ENCODE measurements around the gene EIF4ENIF1. TPM values are rescaled to one million over a fixed set of nuclear protein-coding genes. Genes with fewer than 3 reads are reported as not detected.

The EIF4ENIF1 gene
- total and polyA plus RNA-seq, 2 donors (not counting 3 experiments of a cell fraction or from before 2014, with no cell fraction given), result 22.8 to 38.7 TPM

- no peak overlapping the region for H3K9ac ChIP-seq (replicated peaks; ENCODE audit: extremely low read depth, insufficient read depth, low read length)
- H3K36me3 ChIP-seq (ENCODE audit: control insufficient read depth in 2 of 2, extremely low read depth in 1 of 2, insufficient read depth in 2 of 2, low read length in 2 of 2), result peaks cover 21 to 25% of the 10 kb centered on the region in 2 experiments
- H3K4me3 ChIP-seq (replicated peaks in 1 of 3; ENCODE audit: insufficient read depth in 1 of 3, low read depth in 1 of 3, low read length in 3 of 3), result no peak overlapping the region
- BruUV-seq (replicated peaks), result no TSS peak
- H2AFZ ChIP-seq (ENCODE audit: low read depth, low read length), result no peak overlapping the region
- POLR2A ChIA-PET, result no interaction called here
- dilution Hi-C loops (cut with MboI; ENCODE audit: extremely low pct_ligation_motif_present, low sequenced_read_pairs), result no loop called here
- H3K79me2 ChIP-seq (ENCODE audit: control insufficient read depth, insufficient read depth, low read length), result peaks cover 8% of the 10 kb centered on the region
- intact Hi-C loops (cut with micrococcal nuclease), result no loop called here
- CTCF ChIA-PET, result interaction anchor here (2.6 kb wide), 1 partner anchor 13 kb away, joined by 8 read pairs; no protein-coding TSS in a partner anchor
- H3K4me1 ChIP-seq (ENCODE audit: control insufficient read depth, extremely low read depth, insufficient read depth, low read length), result no peaks in the 10 kb centered on the region
- H3K9me3 ChIP-seq (replicated peaks; ENCODE audit: control insufficient read depth, insufficient read depth, low read length), result no peaks in the 10 kb centered on the region
- H3K27ac ChIP-seq (ENCODE audit: insufficient read depth, low read depth, low read length), result no peak overlapping the region
- no peak for FAIRE-seq
- no peaks in the 10 kb centered on the region for H4K20me1 ChIP-seq (replicated peaks; ENCODE audit: control insufficient read depth, extremely low read depth, insufficient read depth, low read length)
- no peak overlapping the region for H3K4me2 ChIP-seq (ENCODE audit: insufficient read depth, low read length)
- DNase-seq (ENCODE audit: low read depth, low spot score), result no peak
- H3K27me3 ChIP-seq (ENCODE audit: control insufficient read depth in 2 of 2, insufficient read depth in 2 of 2, low read length in 2 of 2), result no peaks in the 10 kb centered on the region
- no peak for TF ChIP-seq POLR2AphosphoS5 (IDR thresholded peaks at IDR 0.05; ENCODE audit: insufficient read depth, low read depth, low read length)
- no peak for TF ChIP-seq EZH2 (IDR thresholded peaks at IDR 0.05; ENCODE audit: borderline replicate concordance, low read depth, low read length, severe bottlenecking)
- no peak for TF ChIP-seq POLR2A (IDR thresholded peaks at IDR 0.05; ENCODE audit: low read depth, low read length)
- no peak for TF ChIP-seq FOS (IDR thresholded peaks at IDR 0.05; ENCODE audit: borderline replicate concordance, insufficient read depth, low read length)
- TF ChIP-seq MYC (IDR thresholded peaks at IDR 0.05; ENCODE audit: low read depth, low read length), result no peak
- TF ChIP-seq JUN (IDR thresholded peaks at IDR 0.05; ENCODE audit: borderline replicate concordance, insufficient read depth, insufficient read length, low read depth), result no peak
- TF ChIP-seq GATA2 (IDR thresholded peaks at IDR 0.05; ENCODE audit: insufficient read depth, insufficient read length, low read depth, low read length), result no peak
- TF ChIP-seq, protein P1, sequence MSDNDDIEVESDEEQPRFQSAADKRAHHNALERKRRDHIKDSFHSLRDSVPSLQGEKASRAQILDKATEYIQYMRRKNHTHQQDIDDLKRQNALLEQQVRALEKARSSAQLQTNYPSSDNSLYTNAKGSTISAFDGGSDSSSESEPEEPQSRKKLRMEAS (IDR thresholded peaks at IDR 0.05; ENCODE audit: insufficient read depth, insufficient read length), result no peak
- no peak for TF ChIP-seq CTCF (IDR thresholded peaks at IDR 0.05; ENCODE audit: extremely low read depth in 1 of 2, insufficient read depth in 1 of 2, low read depth in 1 of 2, low read length in 2 of 2)
- no peaks in the 10 kb centered on the region for H3K9me1 ChIP-seq (replicated peaks; ENCODE audit: control insufficient read depth, extremely low read depth, insufficient read depth, low read length)
Observed at GRCh38 chr22:31465307-31465706, 24.3 kb downstream of the EIF4ENIF1 start.
